Activated CD4-positive, alpha-beta T cell treated with anti-CD3 and anti-CD28 coated beads, Interleukin-2, amount 10 ng/mL, durations not matched to agents 24 days and 14 days (primary cell): ENCODE data around the gene BLOC1S1. TPM values are rescaled to one million over a fixed set of nuclear protein-coding genes. Genes with fewer than 3 reads are reported as not detected.
"Not testable (repeated sequence)": the region's sequence is repeated elsewhere in the genome, so short reads cannot be mapped to it uniquely, and the experiment has no call there.

Experiments
- DNase-seq: peaks from one replicate; pipeline ENCODE4 v3.0.0; 2022
- H3K27ac Mint-ChIP-seq: one replicate; pipeline ENCODE4 v1.8.0; 2022; ENCODE audit warnings: mild to moderate bottlenecking, mixed read lengths
- H3K27me3 Mint-ChIP-seq: one replicate; pipeline ENCODE4 v1.8.0; 2022; ENCODE audit warnings: mixed read lengths
- H3K36me3 Mint-ChIP-seq: one replicate; pipeline ENCODE4 v1.8.0; 2022; ENCODE audit warnings: low read depth, mild to moderate bottlenecking, mixed read lengths
- H3K4me1 Mint-ChIP-seq: one replicate; pipeline ENCODE4 v1.8.0; 2021; ENCODE audit warnings: mixed read lengths
- H3K4me3 Mint-ChIP-seq: one replicate; pipeline ENCODE4 v1.8.0; 2022; ENCODE audit warnings: mild to moderate bottlenecking, moderate library complexity, mixed read lengths
- H3K9me3 Mint-ChIP-seq: one replicate; pipeline ENCODE4 v1.8.0; 2021; ENCODE audit warnings: mixed read lengths
- intact Hi-C: fragments of 100-400 bp; cut with micrococcal nuclease; formaldehyde crosslinking; loops from one replicate; pipeline ENCODE4 v1.15.1; 2023
- total RNA-seq: library from RNA; stranded (reverse); gene quantifications from 2 replicates; pipeline ENCODE4 v1.2.3, GENCODE V29; 2022

Gene BLOC1S1
- total RNA-seq, 1 donor from 2014 or later, result 62.7 TPM

DNA sequence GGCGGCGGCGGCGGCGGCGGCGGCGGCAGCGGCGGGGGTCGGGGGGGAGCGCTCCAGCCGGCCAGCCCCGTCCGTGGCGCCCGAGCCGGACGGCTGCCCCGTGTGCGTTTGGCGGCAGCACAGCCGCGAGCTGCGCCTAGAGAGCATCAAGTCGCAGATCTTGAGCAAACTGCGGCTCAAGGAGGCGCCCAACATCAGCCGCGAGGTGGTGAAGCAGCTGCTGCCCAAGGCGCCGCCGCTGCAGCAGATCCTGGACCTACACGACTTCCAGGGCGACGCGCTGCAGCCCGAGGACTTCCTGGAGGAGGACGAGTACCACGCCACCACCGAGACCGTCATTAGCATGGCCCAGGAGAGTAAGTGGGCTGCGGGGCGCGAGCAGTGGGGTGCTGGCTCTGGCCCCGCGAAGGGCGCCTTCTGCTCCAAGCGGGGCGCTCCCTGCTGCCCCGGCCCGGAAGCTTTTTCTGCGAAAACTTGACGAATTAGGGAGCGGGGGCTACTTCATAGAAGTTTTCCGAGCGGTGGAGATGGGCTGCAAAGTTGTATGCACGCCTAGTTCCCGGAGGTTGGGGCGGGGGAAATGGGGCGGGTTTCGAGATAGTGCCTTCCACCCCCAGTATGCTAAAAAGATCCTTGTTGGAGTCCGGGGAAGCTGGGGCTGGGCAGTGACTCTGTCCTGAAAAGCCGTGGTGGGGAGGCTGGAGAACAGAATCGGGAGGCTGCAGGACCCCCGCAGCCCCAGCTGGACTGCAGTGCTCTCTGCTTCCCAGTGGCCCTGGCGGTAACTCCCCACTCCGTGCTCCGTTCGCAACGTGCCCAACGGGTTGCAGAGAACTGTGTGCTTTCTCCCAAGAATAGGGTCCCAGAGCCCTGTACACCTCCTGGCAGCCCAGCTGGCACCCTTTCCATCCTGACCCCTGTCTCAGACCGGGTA is 27.8 kb downstream of the BLOC1S1 start:
- Mint-ChIP-seq H3K4me3 (peak overlapping the region; percentile 93), H3K36me3 (peaks cover 7% of the 10 kb centered on the region), H3K27ac (peak overlapping the region; percentile 71), H3K9me3 (no peaks in the 10 kb centered on the region), H3K4me1 (peaks cover 37% of the 10 kb centered on the region), H3K27me3 (peaks cover 4% of the 10 kb centered on the region)
- intact Hi-C loops, result loop anchor here (5.0 kb wide), 1 partner anchor 359 kb away; the partner anchor contains the start of gene PA2G4
- DNase-seq, result peak; percentile 84

- intact Hi-C loops, result loop anchor here (5.0 kb wide), 1 partner anchor 358 kb away; the partner anchor contains the start of gene PA2G4
- Mint-ChIP-seq H3K4me3 (peak overlapping the region; percentile 93), H3K4me1 (peaks cover 34% of the 10 kb centered on the region), H3K27me3 (peaks cover 4% of the 10 kb centered on the region), H3K9me3 (no peaks in the 10 kb centered on the region), H3K27ac (no peak overlapping the region), H3K36me3 (peaks cover 15% of the 10 kb centered on the region)
- no peak for DNase-seq
These were observed 28.6 kb downstream of the BLOC1S1 start for GRCh38 chr12:55744340-55745030.

DNA sequence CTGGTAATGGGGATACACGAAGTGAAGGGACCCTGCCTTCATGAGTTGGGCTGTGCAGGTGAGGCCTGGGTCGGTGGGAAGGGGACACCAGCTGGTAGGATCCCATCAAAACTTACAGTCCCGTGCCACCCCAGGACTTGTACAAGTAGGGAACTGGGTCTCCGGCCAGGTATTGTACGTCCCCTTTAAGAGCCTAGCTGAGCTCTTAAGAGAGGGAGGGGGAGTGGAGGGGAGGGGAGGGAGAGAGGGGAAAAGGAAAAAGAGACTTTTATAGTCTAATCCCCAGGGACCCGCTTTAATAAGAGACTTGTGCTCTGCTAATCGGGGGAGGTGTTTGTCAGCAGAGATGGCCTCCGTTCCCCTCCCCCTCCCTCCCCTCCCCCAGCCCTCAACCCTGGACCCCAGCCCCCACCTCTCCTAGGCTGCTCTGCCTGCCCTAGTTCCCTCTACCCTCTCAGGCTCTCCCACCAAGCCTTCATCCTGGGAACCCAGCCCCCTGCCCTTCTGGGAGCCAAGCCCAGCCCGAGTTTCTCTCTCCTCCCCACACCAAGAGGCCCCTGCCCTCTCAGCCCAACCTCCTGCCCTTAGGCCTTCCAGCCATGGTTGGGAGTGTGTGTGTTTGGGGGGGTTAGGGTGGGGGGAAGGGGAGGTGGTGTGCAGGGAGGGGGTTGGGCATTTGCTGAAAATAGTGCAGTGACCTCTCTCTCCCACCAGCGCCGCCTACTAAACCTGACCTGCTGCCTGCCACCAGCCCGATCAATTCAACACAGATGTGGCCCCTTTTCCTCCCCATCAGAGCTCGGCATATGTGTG is 29.7 kb downstream of the BLOC1S1 start:
- H3K27ac Mint-ChIP-seq, result peak overlapping the region; percentile 26
- peaks cover 20% of the 10 kb centered on the region for H3K36me3 Mint-ChIP-seq
- H3K4me3 Mint-ChIP-seq, result peak overlapping the region; percentile 93
- no peak for DNase-seq
- H3K27me3 Mint-ChIP-seq, result peaks cover 4% of the 10 kb centered on the region
- H3K9me3 Mint-ChIP-seq, result no peaks in the 10 kb centered on the region
- peaks cover 34% of the 10 kb centered on the region for H3K4me1 Mint-ChIP-seq
- intact Hi-C loops, result no loop called here

DNA sequence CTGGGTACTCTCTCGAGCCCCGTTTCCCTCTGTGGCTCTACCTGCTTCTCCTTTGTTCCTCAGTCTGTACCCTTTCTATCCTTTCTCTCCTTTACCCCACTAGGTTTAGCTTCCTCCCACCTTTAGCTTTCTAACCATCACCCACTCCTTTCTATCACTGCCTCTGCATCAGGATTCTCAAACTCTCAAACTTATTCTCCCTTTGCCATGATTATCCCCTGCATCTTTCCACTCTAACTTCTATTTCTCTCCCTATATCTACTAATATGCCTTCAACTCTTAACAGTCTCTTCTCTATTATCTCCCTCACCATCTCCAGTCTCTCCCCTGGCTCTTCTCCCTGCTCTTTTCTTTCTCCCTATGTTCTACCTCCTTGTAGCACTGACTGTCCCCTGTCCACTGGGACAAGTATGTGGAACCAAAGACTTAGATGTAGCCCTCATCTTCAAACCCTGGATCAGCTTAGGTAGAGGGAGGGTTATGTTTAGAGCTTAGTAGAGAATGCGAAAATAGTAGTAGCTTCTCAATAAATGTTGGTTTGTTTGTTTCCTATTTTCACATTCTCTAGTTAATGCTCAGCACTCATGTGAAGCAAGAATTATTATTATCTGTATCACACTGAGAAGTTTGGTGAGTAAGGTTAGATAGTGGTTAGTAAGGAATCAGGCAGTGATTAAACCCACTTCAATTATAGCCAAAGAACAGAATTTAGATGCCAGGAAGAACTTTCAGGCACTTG is 30.5 kb downstream of the BLOC1S1 start:
- intact Hi-C loops, result no loop called here
- peak overlapping the region; percentile 26 for H3K27ac Mint-ChIP-seq
- DNase-seq, result no peak
- H3K4me3 Mint-ChIP-seq, result peak overlapping the region; percentile 36
- H3K4me1 Mint-ChIP-seq, result peaks cover 32% of the 10 kb centered on the region
- H3K9me3 Mint-ChIP-seq, result no peaks in the 10 kb centered on the region
- H3K27me3 Mint-ChIP-seq, result peaks cover 4% of the 10 kb centered on the region
- H3K36me3 Mint-ChIP-seq, result peaks cover 27% of the 10 kb centered on the region

- DNase-seq, result no peak
- Mint-ChIP-seq H3K36me3 (peaks cover 28% of the 10 kb centered on the region), H3K4me1 (peaks cover 30% of the 10 kb centered on the region), H3K4me3 (no peak overlapping the region), H3K27me3 (peaks cover 4% of the 10 kb centered on the region), H3K9me3 (no peaks in the 10 kb centered on the region), H3K27ac (no peak overlapping the region)
- intact Hi-C loops, result no loop called here
These were observed 31.0 kb downstream of the BLOC1S1 start for GRCh38 chr12:55746913-55747231.

DNA sequence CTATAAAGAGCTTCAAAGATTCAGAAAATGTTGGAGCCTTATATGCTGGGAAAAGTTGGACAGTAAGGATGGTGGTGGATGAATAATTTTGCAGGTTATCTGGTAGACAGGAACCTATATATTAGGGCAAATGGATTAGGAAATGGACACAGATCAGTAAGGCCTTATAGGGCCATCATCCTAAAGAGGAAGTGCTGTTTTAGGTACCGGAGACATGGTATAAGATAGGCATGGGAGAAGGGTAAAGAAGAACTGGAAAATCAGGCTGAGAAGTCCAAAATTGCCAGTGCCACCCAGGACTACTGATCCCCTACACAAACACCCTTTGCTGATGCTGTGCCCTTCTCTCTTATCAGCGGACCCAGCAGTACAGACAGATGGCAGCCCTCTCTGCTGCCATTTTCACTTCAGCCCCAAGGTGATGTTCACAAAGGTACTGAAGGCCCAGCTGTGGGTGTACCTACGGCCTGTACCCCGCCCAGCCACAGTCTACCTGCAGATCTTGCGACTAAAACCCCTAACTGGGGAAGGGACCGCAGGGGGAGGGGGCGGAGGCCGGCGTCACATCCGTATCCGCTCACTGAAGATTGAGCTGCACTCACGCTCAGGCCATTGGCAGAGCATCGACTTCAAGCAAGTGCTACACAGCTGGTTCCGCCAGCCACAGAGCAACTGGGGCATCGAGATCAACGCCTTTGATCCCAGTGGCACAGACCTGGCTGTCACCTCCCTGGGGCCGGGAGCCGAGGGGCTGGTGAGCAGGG is 32.6 kb downstream of the BLOC1S1 start:
- Mint-ChIP-seq H3K9me3 (no peaks in the 10 kb centered on the region), H3K27ac (no peak overlapping the region), H3K27me3 (no peaks in the 10 kb centered on the region), H3K36me3 (peaks cover 36% of the 10 kb centered on the region), H3K4me3 (no peak overlapping the region), H3K4me1 (peaks cover 21% of the 10 kb centered on the region)
- no peak for DNase-seq
- intact Hi-C loops, result no loop called here

GRCh38 chr12:55755246-55755645 is 39.4 kb downstream of the BLOC1S1 start:
- peak overlapping the region; percentile 49 for H3K27ac Mint-ChIP-seq
- H3K36me3 Mint-ChIP-seq, result peaks cover 66% of the 10 kb centered on the region
- H3K9me3 Mint-ChIP-seq, result no peaks in the 10 kb centered on the region
- intact Hi-C loops, result no loop called here
- no peaks in the 10 kb centered on the region for H3K27me3 Mint-ChIP-seq
- peaks cover 3% of the 10 kb centered on the region for H3K4me1 Mint-ChIP-seq
- no peak overlapping the region for H3K4me3 Mint-ChIP-seq
- DNase-seq, result no peak

- Mint-ChIP-seq H3K4me1 (peaks cover 10% of the 10 kb centered on the region), H3K27me3 (no peaks in the 10 kb centered on the region), H3K4me3 (no peak overlapping the region), H3K36me3 (peaks cover 66% of the 10 kb centered on the region), H3K27ac (peak overlapping the region; percentile 2), H3K9me3 (peaks cover 3% of the 10 kb centered on the region)
- no peak for DNase-seq
- intact Hi-C loops, result no loop called here
These were observed 41.9 kb downstream of the BLOC1S1 start for GRCh38 chr12:55757701-55758100.

GRCh38 chr12:55758575-55758974 is 42.7 kb downstream of the BLOC1S1 start:
- H3K27ac Mint-ChIP-seq, intact Hi-C loops, DNase-seq, H3K9me3 Mint-ChIP-seq, H3K4me3 Mint-ChIP-seq, H3K27me3 Mint-ChIP-seq: not testable (repeated sequence)
- H3K4me1 Mint-ChIP-seq, result peaks cover 10% of the 10 kb centered on the region
- peaks cover 63% of the 10 kb centered on the region for H3K36me3 Mint-ChIP-seq

GRCh38 chr12:55760663-55761062 is 44.8 kb downstream of the BLOC1S1 start:
- Mint-ChIP-seq H3K27me3 (no peaks in the 10 kb centered on the region), H3K9me3 (peaks cover 3% of the 10 kb centered on the region), H3K27ac (peak overlapping the region; percentile 73), H3K4me1 (peaks cover 7% of the 10 kb centered on the region), H3K36me3 (peaks cover 55% of the 10 kb centered on the region), H3K4me3 (peak overlapping the region; percentile 31)
- no peak for DNase-seq
- intact Hi-C loops, result no loop called here

DNA sequence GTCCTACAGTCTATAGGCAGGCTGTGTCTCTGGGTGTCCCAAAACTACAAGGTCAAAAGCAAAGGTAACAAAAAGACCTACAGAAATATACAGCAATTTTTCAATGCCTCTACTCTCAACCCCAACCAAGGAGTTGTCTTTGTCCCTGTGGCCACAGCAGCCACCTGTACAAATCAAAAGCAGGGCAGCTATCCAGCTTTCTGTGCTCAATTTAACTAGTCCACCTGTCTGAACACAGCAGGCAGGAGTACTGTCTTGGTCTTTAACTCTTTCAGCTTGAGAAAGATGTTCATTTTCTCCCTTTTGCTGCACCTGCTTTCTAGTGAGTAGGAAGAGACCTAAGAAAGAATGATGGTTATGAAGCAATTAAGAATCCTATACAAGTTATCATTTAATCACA is 46.8 kb downstream of the BLOC1S1 start:
- no peaks in the 10 kb centered on the region for H3K27me3 Mint-ChIP-seq
- peaks cover 3% of the 10 kb centered on the region for H3K9me3 Mint-ChIP-seq
- H3K4me3 Mint-ChIP-seq, result no peak overlapping the region
- peaks cover 7% of the 10 kb centered on the region for H3K4me1 Mint-ChIP-seq
- intact Hi-C loops, result no loop called here
- peaks cover 54% of the 10 kb centered on the region for H3K36me3 Mint-ChIP-seq
- no peak for DNase-seq
- H3K27ac Mint-ChIP-seq, result no peak overlapping the region

- intact Hi-C loops, result no loop called here
- Mint-ChIP-seq H3K9me3 (no peaks in the 10 kb centered on the region), H3K27me3 (no peaks in the 10 kb centered on the region), H3K4me1 (peaks cover 5% of the 10 kb centered on the region), H3K4me3 (no peak overlapping the region), H3K27ac (peak overlapping the region; percentile 16), H3K36me3 (peaks cover 34% of the 10 kb centered on the region)
- DNase-seq, result no peak
These were observed 50.0 kb downstream of the BLOC1S1 start for GRCh38 chr12:55765736-55766290.
